NCI-H524 (cell line): ENCODE measurements around the gene AP5Z1.
A peak's percentile ranks its signal among the peaks of the same experiment; 100 is the strongest.

Experiments
- DNase-seq, 2 experiments: peaks; one replicate each; lab custom pipeline; 2025; lab: John Stamatoyannopoulos, UW

The AP5Z1 gene

GRCh38 chr7:4840079-4840501, 64.7 kb downstream of the AP5Z1 start:
- peak in 1 of 2 experiments; percentile 54 for DNase-seq
